Activated CD4-positive, alpha-beta T cell treated with anti-CD3 and anti-CD28 coated beads, Interleukin-2, Interleukin-4, amounts not matched to agents 100 ng/mL and 50 ng/mL, durations not matched to agents 16 hours and 8 hours (primary cell): ENCODE results near the gene MPO.
A peak's percentile ranks its signal among the peaks of the same experiment; 100 is the strongest.

Experiments
- DNase-seq: peaks from one replicate; pipeline ENCODE4 v3.0.0-alpha.2; 2020; ENCODE audit warnings: low spot score

The MPO gene

DNA sequence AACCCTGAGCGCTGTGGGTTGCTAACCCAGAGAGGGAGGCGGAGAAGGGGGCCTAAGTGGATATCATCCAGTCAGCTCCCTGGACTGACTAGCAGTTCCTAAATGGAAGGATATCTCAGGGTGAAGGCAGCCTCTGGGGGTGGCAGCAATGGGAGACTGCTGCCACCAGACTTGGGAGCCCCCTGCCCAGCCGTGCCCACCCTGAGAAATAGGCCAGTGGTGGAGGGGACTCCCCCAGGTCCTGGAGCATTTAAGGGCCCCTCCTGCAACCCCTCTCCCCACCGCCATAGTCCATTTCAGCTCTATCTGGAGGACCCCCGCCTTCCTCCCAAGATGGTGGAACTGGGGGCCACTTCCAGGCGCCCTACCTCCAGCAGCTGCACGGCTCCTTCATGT is 39.4 kb upstream of the MPO start:
- no peak for DNase-seq

DNA sequence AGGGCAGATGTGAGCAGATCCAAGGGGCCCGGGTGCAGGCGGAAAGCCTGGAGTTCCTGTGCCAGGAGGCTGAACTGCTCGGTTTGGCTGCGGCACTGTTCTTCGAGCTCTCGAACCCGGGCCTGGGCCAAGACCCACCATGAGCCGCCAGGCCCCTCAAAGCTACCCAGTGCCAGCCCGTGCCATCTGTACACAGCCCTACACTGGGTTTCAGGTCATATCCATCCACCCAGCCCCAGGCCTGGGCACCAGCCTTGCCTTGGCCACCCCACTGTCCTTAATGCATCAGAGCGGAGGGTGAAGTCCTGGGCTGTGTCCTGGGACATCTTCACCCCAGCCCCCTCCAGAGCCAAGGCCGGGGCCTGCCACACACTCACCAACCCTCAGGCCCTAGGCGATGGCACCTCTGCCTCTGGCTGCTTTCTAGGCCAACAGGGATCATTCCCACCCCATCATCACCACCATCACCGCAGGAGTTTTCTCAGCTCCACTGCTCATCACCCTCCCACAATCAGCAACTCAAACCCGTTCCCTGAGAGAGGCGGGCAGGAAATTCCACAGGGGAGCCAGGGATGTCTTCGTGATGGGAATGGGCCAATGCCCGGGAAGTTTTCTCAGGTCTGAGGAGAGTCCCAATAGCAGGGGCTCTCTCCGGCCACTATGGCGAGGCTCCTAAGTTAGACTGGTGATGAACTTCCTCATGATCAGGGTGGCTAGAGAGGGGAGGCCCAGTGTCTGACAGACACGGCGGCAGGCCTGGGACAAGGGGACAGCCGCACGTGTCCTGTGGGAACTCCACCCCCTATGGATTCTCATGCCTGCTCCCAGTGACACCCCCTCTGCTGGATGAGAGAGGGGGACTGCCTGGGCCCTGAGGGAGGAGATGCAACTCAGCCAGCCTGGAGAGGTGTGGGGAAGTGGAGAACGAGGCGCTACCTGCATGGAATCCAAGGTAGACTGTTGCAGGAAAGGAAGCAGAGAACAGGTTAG is 38.7 kb upstream of the MPO start:
- no peak for DNase-seq

DNA sequence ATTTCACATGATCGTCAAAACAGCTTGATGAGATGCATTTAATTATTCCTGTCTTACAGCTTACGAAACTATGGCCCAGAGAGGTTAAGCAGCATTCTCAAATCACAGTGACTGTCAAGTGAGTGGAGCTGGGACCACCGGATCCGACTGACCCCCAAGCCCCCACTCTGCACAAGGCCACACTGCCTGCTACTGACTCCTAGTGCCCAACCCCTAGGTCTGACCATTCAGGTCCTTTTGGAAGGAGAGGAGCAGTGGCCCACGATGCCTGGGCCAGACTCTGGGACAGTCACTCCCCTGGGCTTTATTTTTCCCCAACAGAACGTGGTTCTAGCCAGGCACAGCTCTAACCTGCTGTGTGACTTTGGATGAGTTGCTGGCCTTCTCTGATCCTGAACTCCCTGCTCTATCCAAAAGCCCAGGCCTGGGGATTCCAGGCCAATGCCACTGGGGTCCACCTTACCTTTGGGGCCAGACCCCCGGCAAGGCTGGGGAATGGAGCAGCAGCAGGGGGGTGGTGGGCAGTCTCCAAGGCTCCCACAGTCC is 38.0 kb upstream of the MPO start:
- no peak for DNase-seq

DNA sequence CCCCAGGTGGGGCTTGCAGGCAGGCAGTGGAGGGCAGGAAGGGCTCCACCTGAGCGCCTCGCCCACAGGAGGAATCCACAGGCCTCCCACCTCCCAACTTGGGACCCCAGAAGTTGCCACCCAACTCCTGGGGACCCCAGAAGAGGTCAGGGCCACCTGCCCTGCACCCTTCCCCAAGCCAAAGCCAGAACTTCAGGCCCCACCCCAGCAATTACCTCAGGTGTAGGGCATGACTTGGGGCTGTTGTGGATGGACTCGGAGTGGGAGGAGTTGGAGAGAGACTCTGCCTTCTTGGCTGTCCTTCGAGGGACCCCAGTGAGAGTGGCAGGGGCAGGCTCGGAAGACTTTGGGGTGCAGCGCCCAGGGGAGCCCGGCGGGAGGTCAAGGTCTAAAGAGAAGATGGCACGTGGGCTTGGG is 37.3 kb upstream of the MPO start:
- DNase-seq: no peak

DNA sequence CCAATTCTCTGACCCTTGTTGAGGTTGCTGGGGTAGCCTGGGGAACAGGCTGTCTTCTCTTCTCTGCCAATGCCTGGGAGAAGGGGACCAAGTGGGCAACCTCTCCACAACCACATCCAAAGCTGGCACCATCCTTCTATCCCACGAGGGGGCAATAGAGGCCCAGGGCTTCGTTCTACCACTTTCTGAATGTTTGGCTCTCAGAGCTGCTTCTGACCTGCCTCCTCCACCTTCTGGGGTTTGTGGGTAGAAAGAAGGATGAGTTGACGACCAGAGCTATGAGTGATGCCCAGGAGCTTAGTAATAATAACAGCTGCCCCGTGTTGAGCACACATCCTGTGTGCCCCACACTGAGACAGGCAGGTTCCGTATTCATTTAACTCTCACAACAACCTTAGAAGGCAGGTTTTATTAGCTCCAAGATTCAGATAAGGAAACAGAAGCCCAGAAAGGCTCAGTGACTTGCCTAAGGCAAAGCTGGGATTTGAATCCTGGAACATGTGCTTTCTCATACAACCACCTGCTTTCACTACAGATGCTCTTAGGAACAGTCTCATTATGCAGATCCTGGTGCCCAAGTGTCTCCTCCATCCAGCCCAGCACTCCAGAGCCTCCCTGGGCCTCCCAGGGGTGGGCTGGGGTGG is 36.8 kb upstream of the MPO start:
- DNase-seq: peak; percentile 90

DNA sequence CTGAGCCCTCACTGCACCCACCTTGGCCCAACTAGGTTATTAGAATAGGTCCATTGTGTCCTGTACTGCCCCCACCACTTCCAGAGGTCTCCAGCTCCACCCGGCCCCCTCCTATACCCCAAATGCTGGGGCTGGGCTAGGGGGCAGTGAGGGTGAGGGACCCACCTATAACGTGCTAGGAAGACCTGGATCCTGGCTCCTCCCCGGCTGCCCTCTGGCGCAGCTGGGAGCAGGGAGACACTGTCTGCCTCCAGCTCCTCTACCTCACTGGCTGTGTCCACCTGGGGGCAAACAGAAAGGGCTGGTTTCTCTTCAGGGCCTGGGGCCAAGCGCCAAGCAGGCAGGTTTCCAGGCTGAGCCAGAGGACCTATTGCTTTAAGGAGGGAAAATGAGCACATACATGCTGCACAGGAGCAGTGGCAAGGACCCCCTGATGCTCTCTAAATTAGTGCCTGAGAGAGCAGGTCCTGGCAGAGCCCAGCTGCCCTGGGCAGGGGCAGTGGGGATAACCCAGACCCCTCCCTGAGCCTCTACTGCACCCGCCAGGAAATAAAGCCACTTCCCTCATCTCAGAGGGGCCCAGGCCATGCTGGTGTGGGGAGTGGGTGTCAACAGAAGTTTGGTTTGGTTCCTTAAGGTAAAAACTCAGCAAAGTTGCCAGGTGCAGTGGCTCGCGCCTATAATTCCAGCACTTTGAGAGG is 35.7 kb upstream of the MPO start:
- DNase-seq: no peak

DNA sequence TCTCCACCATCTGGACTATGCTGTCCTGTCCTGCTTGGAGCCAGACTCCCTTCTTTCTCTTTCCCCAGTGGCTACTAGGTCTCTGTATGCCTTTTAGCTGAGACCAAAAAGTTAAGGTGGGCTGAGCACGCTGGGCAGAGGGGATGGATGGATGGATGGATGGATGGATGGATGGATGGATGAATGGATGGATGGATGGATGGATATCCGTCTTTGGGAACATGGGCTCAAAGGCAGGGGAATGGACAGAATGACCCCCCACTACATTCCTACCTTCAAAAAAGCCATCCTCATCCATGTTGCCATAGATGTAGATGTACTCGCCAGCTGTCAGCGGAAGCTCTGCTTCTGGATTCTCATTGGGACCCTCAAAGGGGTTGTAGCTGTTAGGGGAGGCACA is 35.0 kb upstream of the MPO start:
- no peak for DNase-seq

DNA sequence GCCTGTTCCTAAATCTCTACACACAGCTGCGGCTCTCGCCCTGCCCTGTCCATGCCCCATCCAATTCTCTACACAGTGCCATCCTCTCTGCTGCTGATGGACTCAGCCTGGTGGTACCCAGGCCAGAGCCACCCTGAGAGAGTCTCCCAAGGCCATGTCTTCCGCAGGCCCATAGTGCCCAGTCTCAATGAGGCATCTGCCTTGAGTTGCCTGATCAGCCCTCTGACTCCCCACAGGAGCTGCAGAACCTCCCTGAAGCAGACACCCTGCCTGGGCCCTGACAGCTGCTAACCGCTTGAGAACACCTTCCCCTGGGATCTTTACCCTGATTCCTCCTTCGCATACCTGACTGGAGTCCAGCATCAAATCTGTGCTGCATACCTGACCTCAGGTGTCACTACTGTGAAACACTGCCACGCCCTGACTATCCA is 34.6 kb upstream of the MPO start:
- DNase-seq: no peak

DNA sequence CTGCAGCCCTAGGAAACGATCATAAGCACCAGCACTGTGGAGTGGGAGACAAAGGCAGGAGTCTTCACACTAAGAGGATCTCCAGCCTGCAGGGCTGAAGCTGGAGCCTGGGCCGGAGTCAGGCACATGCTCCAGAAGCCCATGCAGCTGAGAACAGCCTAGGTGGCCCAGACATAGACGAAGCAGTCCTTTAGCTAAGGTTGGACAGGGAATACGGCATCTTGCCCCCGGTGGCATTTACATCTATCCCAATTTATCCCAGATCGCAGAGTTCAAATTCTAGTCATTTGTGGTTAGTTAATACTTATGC is 33.9 kb upstream of the MPO start:
- DNase-seq: no peak

DNA sequence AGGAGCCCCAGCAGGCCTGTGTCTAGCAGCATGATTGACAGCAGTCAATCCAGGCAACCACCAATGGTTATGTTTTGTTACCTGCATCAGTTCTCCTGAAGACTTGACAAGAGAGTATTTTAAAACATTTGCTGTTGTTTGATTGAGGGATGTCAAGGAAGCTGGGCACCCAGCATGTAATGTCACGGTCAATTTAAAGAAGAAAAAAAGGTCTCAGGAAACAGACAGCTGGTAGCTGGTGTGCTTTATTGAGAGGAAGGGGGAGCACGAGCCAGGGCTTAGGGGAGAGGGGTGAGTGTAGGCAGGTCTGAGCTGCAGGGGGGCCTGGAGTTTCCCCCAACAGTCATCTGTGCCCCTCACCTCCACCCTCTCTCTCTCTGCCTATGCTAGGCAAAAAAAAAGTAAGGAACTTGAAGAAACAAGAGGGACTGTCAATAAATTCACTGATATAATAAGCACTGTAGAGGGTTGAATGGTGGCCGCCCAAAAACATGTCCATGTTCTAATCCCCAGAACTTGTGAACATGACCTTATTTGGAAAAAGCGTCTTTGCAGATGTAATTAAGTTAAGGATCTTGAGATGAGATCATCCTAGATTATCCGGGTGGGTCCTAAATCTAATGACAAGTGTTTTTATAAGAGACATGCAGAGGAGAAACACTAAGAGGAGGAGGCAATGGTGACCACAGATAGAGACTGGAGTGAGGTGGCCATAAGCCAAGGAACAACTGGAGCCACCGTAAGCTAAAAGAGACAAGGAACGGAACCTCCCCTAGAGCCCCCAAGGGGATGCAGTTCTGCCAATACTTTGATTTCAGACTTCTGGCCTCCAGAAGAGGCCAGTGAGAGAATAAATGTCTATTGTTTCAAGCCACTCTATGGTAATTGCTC is 33.3 kb upstream of the MPO start:
- no peak for DNase-seq

DNA sequence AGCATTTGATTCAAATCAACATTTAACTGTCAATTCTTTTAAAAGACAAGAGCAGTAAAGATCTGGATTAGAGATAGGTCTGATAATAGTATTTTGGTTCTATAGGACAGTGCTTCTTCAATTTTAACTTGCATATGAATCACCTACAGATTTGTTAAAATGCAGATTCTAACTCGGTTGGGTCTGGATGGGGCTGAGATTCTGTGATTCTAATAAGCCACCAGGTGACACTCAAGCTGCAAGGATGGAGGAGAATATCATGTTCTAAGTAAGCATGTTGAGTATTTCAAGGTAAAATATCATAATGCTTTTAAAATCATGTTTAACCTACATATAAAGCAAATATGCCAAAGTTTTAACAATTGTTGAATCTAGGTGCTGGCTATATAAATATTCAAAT is 32.1 kb upstream of the MPO start:
- no peak for DNase-seq

DNA sequence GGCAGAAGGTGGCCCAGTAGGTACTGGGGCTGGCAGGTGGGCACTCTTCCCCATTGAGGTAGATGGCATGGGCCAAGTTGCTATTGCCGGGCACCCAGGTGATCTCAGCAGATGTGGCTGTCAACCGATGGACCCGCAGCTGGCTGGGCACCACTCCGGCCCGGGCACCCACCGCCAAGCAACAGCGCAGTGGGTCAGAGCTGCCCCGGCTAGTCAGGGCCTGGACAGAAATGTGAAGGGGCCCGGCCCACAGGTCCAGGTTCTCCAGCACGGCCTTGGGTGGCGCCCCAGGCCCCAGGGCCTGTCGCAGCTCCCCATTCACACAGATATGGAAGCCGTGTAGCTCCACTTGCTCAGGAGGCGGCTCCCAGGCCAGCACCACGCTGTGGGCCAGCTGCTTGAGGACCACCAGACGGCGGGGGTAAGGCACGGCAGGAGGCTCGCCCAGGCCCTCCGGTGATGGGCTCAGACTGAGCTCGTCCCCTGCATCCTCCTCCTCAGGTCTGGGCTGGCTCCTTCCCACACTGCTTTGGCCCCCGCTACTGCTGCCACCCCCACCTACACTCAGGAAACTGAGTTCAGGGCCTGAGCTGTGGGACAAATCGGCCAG is 31.4 kb upstream of the MPO start:
- no peak for DNase-seq

DNA sequence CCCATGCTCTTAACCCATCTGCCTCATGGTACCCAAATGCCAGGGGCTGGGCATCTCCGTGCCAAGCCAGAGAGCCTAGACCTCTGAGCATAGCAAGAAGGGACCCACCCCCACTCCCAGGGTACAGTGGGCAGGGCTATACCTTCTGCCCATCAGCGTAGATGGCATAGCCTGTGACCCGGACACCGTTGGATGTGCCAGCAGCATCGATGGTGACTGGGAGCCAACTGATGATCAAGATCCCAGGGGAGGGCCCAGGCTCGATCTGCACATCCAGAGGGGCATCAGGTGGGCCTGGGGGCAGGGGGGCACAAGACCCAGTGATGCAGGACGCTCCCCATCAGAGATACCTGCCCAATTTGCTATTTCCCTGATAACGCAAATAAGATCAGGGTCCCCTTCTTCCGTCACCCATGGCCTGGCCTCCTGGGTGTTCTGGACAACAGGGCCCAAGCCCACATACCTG is 30.7 kb upstream of the MPO start:
- DNase-seq: no peak

DNA sequence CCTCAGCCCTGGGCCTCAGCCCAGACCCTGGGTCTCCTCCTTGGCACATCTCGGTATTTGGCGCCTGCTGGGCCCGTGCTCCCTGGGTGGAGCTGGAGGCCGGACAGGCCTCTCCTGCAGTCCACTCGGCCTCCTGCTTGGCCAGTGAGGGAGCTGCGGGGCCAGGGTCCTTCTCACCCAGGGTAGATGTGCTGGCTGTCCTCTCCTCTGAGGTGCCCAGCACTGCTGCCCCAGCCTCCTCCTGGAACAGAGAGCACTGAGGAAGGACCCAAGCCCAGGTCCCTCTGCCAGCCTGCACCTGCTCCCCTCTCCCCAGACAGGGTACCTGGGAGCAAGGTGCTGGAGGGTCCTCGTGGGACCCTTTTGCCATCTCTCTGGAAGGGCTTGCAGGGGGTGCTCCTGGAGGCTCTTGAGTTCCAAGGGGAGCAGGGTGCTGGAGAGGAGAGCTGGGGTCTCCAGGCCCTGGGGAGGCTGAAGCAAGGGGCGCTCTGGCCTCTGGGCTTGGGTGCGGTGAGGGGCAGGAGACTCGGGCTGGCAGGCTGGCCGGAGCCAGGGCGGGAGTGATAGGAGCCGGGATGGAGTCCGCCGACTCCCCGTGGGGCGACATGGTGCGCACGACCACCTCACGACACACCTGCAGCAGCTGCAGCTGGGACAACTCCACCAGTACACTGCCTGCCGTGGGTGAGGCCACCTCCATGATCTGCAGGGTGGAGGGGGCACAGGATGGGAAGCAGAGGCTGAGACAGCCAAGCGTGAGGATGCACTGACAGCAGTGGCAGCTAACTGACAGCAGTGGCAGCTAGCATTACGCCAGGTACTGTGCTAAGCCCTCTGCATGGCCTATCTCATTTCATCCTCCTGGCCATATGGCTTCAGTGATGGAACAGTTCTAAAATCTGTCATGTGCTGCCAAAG is 30.0 kb upstream of the MPO start:
- no peak for DNase-seq

DNA sequence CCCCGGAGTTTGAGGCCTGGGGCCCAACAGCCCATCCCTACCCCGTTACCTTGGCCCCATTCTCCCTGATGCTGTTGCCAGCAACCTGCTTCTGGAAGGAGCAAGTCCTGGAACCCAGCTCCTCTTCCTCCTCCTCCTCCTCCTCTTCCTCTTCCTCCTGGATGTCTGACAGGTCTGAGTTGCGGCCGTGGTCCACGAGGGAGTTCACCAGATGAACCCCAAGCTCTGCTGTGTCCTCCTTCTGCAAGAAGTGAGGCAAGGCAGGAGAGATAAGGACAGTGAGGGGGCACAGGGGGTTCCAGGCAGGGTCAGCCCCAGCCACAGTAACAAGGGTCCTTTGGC is 29.2 kb upstream of the MPO start:
- DNase-seq: no peak

DNA sequence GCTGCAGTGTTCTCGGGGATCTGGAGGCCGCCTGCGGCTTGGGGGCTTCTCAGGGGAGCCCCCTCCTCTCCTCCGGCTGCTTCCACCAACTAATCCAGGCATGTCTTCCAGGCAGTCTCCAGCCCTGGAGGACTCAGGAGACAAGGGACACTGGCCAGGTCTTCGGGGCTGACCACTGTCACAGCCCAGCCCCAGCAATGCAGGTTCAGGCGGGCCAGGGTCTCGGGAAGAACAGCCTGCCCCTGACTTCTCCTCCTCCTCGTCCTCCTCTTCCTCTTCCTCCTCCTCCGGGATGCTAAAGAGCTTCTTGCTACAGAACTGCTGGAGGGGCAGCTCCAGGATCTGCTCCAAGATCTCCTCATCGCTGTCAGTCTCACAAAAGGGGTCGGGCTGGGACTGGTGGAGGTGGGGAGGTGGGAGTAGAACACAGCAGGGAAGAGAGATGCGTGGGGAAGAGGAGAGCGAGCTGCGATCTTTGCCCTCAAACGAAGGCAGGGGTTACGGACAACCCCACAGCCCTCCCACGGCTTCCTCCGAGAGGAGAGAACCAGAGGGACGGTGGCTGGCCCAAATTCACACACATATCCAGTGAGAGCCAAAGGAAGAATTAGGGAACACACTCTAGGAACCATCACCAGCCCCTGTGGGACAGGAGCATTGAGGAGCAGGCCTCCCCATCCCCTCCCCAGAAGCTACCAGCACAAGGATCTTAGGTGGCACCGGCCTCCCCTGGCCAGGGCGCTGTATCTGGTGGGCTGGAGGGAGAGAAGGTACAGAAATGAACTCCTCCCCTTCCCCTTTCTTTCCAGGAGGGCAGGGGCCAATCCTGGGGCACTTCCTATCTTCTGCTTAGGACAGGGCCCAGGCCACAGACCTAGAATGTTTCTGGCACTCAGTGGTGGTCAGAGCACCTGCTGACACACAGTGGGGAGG is 28.5 kb upstream of the MPO start:
- no peak for DNase-seq

DNA sequence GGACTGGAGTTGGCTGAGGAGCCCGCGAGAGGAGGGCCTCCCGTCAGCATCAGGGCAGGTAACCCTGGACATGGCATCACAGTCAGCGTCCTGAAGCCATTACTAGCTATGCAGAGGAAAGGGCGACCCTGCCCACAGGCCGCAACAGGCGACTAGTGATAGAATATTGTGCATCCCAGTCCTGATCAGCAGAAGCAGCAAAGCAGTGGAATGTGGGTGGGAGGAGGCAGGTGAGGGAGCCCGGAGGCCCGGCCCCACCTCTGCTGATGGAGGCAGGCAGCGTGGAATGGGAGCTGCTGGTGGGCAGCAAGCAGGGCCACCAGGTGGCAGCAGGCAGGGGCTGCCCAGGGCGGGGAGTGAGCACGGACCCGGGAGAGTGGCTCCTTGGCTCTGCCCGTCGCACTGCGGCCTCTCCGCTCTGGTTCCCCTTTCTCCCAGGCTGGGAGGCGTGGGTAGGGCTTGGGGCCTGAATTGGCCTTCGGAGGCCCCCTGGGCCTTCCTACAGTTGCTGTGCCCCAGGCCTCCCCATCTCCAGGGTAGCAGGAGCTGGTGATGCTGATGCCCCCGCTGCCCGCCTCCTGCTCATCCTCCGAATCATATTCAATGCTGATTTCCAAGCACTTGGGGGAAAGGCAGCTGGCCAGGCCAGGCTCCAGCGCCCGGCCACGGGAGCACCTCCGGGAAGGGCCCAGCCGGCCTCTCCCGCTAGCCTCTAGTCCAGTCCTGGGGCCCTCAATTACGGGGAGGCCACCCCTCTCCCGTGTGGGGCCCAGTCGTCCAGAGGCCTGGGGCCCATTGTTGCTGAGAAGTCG is 27.6 kb upstream of the MPO start:
- no peak for DNase-seq

DNA sequence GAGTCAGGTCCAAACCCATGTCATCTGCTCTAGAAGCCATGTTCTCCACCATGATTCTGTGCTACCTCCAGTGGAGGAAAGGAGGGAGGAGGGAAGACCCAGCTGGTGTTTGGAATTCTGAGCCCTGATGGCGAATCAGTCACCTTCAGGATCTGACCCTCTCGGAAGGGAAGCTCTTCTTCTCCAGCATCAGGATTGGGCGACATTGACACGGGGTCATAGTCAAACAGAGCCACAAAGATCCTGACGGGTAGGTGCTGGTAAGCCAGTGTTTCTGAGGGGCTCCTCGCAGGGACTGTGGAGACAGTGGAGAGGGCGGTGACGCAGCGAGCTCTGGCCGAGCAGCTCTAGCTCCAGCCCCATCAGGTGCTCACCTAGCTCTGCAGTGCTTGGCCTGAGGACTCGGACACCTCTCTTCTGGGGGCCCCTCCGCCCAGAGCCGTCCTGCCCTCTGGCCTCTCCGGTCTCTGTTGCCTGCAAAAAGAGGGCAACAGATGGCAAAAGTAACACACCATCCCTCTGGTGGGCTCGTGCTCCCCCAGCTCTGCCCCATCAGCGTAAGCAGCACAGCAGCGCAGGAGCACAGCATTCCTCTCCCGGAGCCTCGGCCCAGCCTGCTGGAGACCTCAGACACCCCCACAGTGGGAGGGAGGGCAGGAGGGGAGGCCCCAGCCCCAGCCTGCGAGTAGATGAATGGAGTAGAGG is 26.9 kb upstream of the MPO start:
- no peak for DNase-seq
